ENCODE data around the gene GPSM1. TPM values are rescaled to one million over a fixed set of nuclear protein-coding genes. Genes with fewer than 3 reads are reported as not detected.

GPSM1 gene
- total RNA-seq, 4 donors from 2014 or later = 0.98 to 1.7 (median 1.2) TPM; not detected in 1

GRCh38 chr9:136340356-136341041 lies 13.2 kb downstream of the GPSM1 start:
- intact Hi-C loops (cut with DNase I; ENCODE audit: low total_unique reads) = no loop called here
- in situ Hi-C loops (cut with MboI; ENCODE audit: low sequenced_read_pairs in 4 of 4) = no loop called here
- peaks cover 0 to 5% of the 10 kb centered on the region in 2 donors for H3K4me1 ChIP-seq
- TF ChIP-seq POLR2A (IDR thresholded peaks at IDR 0.05) (no peak), CTCF (IDR thresholded peaks at IDR 0.05 in 4 of 5, conservative IDR thresholded peaks at IDR 0.05 in 1 of 5) (no peak)
- no peak overlapping the region for H3K4me3 ChIP-seq
- H3K27ac ChIP-seq = no peak overlapping the region
- peaks cover 7 to 21% (median 20%) of the 10 kb centered on the region in 3 donors for H3K27me3 ChIP-seq
- ATAC-seq (no peak), DNase-seq (no peak)
- H3K36me3 ChIP-seq = no peaks in the 10 kb centered on the region
- H3K9me3 ChIP-seq = no peaks in the 10 kb centered on the region

- Histone ChIP-seq H3K4me1 (peaks cover 0 to 5% of the 10 kb centered on the region in 2 donors), H3K4me3 (no peak overlapping the region), H3K27me3 (peaks cover 7 to 23% (median 20%) of the 10 kb centered on the region in 3 donors), H3K27ac (no peak overlapping the region), H3K36me3 (no peaks in the 10 kb centered on the region), H3K9me3 (no peaks in the 10 kb centered on the region)
- TF ChIP-seq POLR2A (IDR thresholded peaks at IDR 0.05) (no peak), CTCF (IDR thresholded peaks at IDR 0.05 in 4 of 5, conservative IDR thresholded peaks at IDR 0.05 in 1 of 5) (no peak)
- DNase-seq (no peak), ATAC-seq (no peak)
- intact Hi-C loops (cut with DNase I; ENCODE audit: low total_unique reads) (no loop called here), in situ Hi-C loops (cut with MboI; ENCODE audit: low sequenced_read_pairs in 4 of 4) (no loop called here)
These were observed 13.8 kb downstream of the GPSM1 start for GRCh38 chr9:136341042-136341655.

GRCh38 chr9:136341769-136342168 lies 14.4 kb downstream of the GPSM1 start:
- H3K4me1 ChIP-seq = peaks cover 0 to 5% of the 10 kb centered on the region in 2 donors
- TF ChIP-seq POLR2A (IDR thresholded peaks at IDR 0.05) (no peak), CTCF (IDR thresholded peaks at IDR 0.05 in 4 of 5, conservative IDR thresholded peaks at IDR 0.05 in 1 of 5) (no peak)
- ATAC-seq = no peak
- no peaks in the 10 kb centered on the region for H3K36me3 ChIP-seq
- intact Hi-C loops (cut with DNase I; ENCODE audit: low total_unique reads) = no loop called here
- no peak for DNase-seq
- in situ Hi-C loops (cut with MboI; ENCODE audit: low sequenced_read_pairs in 4 of 4) = no loop called here
- no peak overlapping the region for H3K4me3 ChIP-seq
- no peaks in the 10 kb centered on the region for H3K9me3 ChIP-seq
- peaks cover 7 to 25% (median 20%) of the 10 kb centered on the region in 3 donors for H3K27me3 ChIP-seq
- H3K27ac ChIP-seq = no peak overlapping the region

GRCh38 chr9:136342181-136343120 lies 15.1 kb downstream of the GPSM1 start:
- H3K9me3 ChIP-seq = no peaks in the 10 kb centered on the region

More at GRCh38 chr9:136342181-136343120, 15.1 kb downstream of the GPSM1 start:
- DNase-seq (peak in 1 of 2 donors; percentile 48), ATAC-seq (peak in 1 of 2 donors; percentile 8)
- Histone ChIP-seq H3K27me3 (peaks cover 7 to 32% (median 20%) of the 10 kb centered on the region in 3 donors), H3K36me3 (no peaks in the 10 kb centered on the region), H3K4me1 (peaks cover 0 to 5% of the 10 kb centered on the region in 2 donors), H3K27ac (no peak overlapping the region), H3K4me3 (peak overlapping the region in 3 of 4 donors; percentile 40 to 56 (median 44))
- TF ChIP-seq POLR2A (IDR thresholded peaks at IDR 0.05) = no peak
- TF ChIP-seq CTCF (IDR thresholded peaks at IDR 0.05 in 4 of 5, conservative IDR thresholded peaks at IDR 0.05 in 1 of 5) = no peak
- in situ Hi-C loops (cut with MboI; ENCODE audit: low sequenced_read_pairs in 4 of 4) (no loop called here), intact Hi-C loops (cut with DNase I; ENCODE audit: low total_unique reads) (no loop called here)
